DMS79 treated with DMSO at 0.1 percent for 48 hours (cell line): ENCODE results near the gene GIPC3.
A peak's percentile ranks its signal among the peaks of the same experiment; 100 is the strongest.
"Not testable (repeated sequence)": the region's sequence is repeated elsewhere in the genome, so short reads cannot be mapped to it uniquely, and the experiment has no call there.

ENCODE experiments used
- DNase-seq: peaks from one replicate; lab custom pipeline; 2025; lab: John Stamatoyannopoulos, UW

Gene GIPC3

DNA sequence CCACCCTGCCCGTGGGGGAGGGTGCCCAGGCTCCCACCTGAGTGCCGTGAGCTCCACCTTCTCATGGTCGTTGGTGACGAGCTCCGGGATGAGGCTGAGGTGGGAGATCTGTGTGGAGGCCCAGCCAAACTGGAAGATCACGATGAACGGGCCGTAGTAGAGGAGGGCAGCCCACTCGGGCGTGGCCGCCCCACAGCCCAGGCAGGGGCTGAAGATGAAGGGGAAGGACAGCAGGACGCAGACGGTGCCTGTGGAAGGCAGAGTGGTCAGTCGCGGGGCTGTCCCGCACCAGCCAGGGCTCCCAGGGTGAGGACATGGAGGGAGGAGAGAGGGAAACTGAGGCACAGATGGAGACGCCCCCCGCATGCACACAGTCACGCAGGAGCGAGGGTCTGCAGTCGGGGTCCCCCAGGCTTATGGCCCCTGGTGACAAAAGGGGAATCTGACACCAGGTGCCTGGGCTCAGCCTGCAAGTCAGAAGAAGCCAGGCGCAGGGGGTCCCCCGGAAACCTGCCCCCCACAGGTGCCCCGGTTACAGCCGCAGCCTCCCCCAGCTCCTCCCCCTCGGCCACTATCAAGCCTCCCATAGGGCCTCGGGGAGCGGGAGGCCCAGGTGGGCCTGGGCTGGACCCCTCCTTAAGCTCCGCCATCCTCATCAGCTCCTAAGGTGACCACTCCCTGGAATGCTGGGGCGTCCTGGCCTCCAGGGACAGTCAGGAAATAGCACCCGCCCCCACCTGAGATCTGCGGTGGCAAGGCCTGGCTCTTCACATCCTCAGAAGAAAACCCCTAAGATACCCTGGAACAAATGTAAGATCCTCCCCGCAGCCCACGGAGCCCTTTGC is 34.1 kb upstream of the GIPC3 start:
- DNase-seq, result no peak

- DNase-seq, result no peak
Observed at GRCh38 chr19:3551792-3552095, 33.5 kb upstream of the GIPC3 start.

DNA sequence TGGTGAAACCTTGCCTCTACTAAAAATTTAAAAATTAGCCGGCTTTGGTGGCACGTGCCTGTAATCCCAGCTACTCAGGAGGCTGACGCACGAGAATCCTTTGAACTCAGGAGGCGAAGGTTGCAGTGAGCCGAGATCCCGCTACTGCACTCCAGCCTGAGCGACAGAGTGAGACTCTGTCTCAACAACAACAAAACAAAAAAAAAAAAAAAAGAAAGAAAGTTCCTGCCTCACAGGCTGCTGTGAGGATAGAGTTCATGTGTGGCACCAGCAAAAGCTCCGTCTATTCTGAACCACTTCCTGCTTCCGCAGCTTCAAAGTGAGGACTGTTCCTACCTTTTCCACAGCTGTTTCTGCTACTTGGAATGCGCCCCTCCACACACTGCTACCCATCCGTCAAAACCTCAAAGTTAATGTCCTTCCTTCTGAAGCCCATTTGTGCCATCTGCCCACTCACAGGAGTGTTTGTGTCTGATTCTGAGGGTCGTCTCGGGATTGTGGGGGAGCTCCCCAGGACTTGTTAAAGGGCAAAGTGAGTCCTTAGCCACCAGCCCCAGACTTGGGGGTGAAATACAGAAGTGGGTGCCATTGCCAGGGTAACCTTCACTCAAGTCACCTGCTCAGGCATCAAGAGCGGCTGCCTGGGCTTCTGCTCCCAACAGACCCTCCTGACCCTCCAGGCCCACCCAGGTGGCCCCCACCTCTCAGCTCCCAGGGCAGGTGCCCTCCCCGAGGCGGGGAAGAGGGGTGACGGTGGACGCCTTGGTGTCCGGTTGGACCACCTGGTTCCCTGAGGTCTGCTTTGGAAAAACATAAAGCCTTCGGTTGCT is 30.8 kb upstream of the GIPC3 start:
- DNase-seq, result no peak

- no peak for DNase-seq
Observed at GRCh38 chr19:3555653-3556422, 29.4 kb upstream of the GIPC3 start.

DNA sequence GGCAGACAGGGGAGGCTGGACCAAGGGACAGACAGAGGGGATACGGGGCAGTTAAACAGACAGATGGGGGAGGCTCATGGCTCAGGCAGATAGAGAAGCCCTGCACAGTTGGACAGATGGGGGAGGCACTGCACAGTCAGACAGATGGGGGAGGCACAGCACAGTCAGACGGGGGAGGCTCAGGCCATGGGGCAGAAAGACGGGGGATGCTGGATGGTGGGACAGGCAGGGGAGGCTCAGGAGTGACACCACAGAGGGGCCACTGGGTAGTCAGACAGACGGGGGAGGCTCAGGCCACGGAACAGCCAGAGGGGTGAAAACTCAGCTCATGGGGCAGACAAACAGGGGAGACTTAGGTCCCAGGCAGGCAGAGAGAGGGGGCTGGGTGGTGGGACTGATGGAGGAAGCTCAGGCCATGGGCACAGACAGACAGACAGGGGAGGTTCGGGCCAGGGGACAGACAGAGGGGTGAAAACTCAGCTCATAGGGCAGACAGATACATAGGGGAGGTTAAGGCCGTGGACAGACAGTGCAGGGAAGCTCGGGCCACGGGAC is 28.8 kb upstream of the GIPC3 start:
- DNase-seq, result no peak

- peak; percentile 6 for DNase-seq
Observed at GRCh38 chr19:3556978-3557460, 28.3 kb upstream of the GIPC3 start.

DNA sequence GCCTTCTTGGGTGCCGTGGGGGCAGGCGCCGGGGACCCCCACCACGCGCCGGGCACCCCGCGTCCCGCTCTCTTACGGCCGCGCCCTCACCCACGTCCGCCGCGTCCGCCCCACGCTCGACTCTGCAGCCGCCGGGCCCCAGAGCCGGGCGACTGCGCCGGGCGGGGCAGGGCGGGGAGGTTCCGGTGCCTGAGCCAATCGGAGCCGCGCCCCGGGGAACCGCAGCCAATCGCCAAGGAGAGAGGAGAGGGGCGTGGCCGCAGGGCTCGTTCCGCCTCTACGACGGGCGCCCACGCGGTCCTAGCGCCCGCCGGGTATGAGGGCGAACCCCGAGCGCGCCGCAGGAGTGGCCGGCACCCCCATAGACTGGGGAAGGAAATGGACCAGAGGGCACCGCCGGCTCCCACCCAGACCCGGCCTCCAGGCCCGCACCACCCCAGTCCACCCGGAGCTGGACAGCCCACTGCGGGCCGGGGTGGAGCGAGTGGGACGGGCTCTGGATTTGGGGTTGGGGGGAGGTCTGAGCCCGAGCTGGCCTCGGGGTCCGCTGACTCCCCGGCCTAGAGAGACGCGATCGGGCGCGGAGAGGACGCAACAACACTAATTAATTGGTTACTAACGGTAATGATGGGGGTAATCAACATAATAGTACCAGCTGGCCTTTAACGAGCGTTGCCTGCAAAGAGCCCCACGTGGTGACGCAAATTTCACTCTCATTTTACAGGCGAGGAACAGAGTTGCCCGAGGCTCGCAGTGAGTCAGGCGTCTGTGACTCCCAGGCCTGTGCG is 27.6 kb upstream of the GIPC3 start, which contains the start of gene MFSD12:
Gene MFSD12 (minus strand): TSS at position 126 of the 788 bp plus-strand sequence. CDS start 183 bp downstream, outside the sequence.
- peak; percentile 86 for DNase-seq

GRCh38 chr19:3563709-3564524 is 21.4 kb upstream of the GIPC3 start:
- no peak for DNase-seq

- DNase-seq, result no peak
Observed at GRCh38 chr19:3565139-3565538, 20.1 kb upstream of the GIPC3 start.

DNA sequence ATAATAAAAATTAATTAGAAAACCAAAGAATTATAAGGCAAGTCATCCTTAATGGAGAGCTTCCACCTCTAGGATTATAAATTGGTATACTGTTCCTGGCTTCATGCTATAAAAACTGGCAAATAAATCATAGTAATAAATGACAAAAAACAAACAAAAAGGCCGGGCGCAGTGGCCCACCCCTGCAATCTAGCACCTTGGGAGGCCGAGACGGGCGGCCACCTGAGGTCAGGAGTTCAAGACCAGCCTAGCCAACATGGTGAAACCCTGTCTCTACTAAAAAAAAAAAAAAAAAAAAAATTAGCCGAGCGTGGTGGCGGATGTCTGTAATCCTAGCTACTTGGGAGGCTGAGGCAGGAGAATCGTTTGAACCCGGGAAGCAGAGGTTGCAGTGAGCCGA is 15.2 kb upstream of the GIPC3 start:
- not testable (repeated sequence) for DNase-seq

DNA sequence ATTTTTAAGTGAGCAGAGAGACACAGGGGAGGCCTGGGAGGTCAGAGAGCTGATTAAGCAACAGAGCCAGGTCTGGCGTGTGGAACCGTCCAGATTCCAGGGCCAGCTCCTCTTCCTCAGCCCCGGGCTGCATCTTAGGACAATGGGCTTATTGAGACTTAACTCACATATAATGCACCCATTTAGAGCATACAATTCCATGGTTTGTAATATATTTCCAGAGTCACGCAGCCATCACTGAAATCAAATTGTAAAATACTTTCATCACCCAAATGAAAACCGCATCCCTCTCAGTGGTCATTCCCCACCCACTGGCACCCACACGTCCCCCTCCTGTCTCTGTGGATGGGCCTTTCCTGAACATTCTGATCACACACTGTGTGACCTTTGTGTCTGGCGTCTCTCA is 14.7 kb upstream of the GIPC3 start:
- no peak for DNase-seq

DNA sequence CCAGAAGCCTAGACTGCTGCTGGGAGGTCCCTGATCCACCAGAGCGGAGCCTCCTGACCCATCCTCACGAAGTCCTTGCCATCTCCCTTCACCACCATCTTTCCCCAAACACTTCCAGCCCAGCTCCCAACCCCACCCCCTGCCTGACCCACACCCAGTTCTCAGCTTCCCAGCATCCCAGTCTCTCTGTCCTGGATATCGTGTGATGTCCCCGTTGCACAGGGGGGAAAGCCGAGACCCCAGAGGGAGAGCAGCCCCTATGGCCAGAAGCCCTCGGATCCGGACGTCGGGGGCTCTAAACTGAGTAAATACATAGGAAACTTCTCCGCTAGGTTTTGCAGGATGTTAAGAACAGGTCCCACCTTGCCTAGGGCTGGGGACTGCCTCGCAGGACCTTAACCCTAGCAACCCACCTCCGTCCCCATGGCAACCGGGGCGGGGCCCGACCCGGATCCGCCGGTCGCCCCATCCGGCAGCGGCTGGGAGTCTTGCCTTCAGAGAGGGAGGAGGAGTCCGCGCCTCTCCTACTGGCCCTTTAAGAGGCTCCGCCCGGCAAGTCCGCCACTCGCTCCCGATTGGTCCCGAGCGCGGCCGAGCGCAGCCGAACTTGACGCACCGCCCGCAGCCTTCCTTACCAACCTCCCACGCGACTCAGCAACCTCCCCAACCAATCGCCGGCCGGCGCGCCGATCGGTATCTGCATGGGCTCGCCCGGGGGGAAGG is 13.0 kb upstream of the GIPC3 start:
- peak; percentile 96 for DNase-seq

DNA sequence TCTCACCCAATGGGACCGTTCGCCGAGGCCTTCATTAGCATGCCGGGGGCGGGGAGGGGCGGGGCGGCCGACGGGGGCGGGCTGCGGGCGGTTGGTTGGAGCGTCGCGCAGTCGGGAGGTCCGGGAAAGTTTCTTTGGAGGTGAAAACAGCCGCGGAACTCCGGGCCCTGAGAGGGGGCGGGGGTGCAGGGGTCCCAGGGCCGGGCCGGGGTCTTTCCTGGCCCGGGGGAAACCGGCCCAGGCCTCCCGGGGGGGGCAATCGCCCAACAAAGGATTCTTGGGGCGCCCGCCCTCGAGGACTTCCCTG is 12.5 kb upstream of the GIPC3 start, which contains the start of gene HMG20B:
Gene HMG20B (plus strand): TSS at position 90 of the 307 bp plus-strand sequence. CDS start 366 bp downstream, outside the sequence.
- DNase-seq, result no peak

DNA sequence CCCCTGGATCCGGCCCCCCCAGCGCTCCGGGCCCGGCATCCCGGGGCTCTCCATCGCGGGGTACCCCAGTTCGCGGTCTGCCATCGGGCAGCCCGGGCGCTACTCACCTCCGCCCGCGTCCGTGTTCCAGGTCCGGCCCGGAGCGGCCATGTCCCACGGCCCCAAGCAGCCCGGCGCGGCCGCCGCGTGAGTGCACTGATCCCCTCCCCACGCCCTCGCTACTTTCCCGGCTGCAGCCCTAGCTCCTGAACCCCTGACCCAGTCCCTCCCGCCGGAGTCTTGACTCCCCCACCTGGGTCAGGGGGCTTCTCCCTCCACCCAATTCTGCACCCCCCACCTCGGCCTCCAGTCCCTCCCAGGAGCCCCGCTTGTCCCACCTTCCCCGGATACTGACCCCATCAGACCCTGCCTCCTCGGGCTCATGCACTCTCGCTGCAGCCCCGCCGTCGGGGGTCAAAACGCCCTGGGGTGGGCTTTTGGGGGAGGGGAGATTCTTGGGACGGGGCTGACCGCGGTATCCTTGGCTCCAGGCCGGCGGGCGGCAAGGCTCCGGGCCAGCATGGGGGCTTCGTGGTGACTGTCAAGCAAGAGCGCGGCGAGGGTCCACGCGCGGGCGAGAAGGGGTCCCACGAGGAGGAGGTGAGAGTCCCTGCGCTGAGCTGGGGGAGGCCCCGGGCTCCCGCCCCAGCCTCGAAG is 12.0 kb upstream of the GIPC3 start:
- no peak for DNase-seq

GRCh38 chr19:3573858-3574637 is 11.2 kb upstream of the GIPC3 start:
- DNase-seq, result no peak

- no peak for DNase-seq
Observed at GRCh38 chr19:3575260-3575741, 10.0 kb upstream of the GIPC3 start.

DNA sequence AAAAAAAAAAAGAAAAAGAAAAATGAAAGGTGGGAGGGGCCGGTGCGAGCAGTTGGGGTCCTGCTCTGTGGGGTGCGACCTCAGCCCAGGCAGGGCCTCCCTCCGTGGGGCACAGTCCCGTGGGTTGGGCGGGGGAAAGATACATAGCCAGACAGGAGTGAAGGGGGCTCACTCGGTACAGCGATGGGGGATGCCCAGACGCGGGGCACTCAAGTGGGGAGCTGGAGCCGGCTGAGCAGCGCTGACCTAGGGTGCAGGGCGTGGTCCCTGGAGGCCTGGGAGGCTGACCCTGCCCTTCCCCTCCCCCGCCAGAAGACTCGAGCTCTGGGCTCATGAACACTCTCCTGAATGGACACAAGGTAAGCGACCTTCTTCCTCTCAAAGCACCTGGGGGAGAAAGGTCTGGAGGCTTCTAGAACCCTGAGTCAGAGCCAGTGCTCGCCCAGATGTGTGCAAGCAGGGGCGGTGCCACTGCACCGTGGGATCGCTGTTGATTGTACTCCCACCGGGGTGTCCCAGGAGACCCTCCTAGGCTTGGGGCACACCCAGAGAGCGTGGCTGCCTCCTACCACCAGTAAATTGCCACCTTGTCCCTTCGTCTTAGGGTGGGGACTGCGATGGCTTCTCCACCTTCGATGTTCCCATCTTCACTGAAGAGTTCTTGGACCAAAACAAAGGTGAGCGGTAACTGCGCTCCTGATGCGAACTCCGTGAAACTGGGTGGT is 9.2 kb upstream of the GIPC3 start:
- DNase-seq, result no peak
